Prostate gland (tissue), 2 donors: ENCODE measurements around the gene ATP12A.

Experiments used
- POLR2A ChIP-seq: fragments of 450-650 bp; IDR thresholded peaks from one replicate; pipeline ENCODE4 v1.6.1; 2016; ENCODE audit warnings: antibody characterized with exemption, mild to moderate bottlenecking
- TF ChIP-seq, protein P1 (sequence below), 4 experiments: fragments of 200-600 bp in 2 of 4; fragments of 450-650 bp in 2 of 4; sonication (generic) in 2 of 4; IDR thresholded peaks; 1 replicate in 3 of 4; 2 replicates in 1 of 4; pipeline ENCODE4 v1.5.1; 2016 to 2019; ENCODE audit warnings: antibody characterized with exemption in 4 of 4, mild to moderate bottlenecking in 2 of 4, moderate library complexity in 2 of 4

DNA sequence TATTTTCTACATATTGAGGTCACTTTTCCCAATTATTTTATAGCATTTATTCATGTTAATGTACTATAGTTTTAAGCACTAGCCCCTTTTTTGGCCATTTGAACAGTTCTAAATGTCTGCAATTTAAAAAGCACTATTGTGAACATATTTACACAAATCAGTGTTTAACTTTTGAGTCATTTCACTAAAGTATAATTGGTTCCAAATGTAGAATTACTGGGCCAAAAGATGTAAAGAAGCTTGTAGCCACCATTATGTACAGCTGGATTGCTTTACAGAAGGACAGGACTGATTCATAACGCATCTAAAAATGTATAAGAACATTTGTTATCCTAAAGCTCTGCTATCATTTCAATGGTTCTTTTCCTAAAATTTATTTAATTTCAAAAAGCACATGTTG lies 16.6 kb upstream of the ATP12A start:
- TF ChIP-seq POLR2A = no peak
- TF ChIP-seq, protein P1, sequence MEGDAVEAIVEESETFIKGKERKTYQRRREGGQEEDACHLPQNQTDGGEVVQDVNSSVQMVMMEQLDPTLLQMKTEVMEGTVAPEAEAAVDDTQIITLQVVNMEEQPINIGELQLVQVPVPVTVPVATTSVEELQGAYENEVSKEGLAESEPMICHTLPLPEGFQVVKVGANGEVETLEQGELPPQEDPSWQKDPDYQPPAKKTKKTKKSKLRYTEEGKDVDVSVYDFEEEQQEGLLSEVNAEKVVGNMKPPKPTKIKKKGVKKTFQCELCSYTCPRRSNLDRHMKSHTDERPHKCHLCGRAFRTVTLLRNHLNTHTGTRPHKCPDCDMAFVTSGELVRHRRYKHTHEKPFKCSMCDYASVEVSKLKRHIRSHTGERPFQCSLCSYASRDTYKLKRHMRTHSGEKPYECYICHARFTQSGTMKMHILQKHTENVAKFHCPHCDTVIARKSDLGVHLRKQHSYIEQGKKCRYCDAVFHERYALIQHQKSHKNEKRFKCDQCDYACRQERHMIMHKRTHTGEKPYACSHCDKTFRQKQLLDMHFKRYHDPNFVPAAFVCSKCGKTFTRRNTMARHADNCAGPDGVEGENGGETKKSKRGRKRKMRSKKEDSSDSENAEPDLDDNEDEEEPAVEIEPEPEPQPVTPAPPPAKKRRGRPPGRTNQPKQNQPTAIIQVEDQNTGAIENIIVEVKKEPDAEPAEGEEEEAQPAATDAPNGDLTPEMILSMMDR (IDR thresholded peaks at IDR 0.05) = no peak
